ENCODE data around the gene FITM2. TPM values are rescaled to one million over a fixed set of nuclear protein-coding genes. Genes with fewer than 3 reads are reported as not detected.

FITM2 gene
- total RNA-seq, 1 experiment from 2014 or later = 7.2 TPM

DNA sequence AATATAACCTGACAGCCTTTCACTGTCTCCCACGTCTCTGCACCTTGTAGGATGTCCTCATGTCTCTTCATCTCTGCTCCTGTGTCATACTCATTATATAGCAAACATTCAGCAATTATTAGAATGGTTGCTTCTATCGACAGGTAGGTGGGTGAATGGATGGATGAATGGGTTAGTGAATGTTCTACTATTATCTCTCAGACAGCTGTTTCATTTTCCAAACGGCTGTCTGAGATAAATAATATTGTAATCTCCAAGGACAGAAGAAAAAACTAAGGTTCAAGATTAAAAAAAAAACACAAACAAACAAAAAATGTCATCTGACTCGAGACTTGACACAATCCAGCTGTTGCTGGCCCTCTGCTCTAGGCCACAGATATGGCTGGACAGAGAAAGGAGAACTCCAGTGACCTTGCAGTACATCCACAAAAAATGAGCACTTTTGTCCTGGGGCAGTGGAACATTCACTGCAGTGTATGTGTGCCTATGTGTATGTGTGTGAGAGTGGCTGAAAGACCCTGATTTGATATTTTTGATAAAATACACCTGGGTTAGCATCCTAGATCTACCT lies 46.6 kb upstream of the FITM2 start:
- TF ChIP-seq, protein P1, sequence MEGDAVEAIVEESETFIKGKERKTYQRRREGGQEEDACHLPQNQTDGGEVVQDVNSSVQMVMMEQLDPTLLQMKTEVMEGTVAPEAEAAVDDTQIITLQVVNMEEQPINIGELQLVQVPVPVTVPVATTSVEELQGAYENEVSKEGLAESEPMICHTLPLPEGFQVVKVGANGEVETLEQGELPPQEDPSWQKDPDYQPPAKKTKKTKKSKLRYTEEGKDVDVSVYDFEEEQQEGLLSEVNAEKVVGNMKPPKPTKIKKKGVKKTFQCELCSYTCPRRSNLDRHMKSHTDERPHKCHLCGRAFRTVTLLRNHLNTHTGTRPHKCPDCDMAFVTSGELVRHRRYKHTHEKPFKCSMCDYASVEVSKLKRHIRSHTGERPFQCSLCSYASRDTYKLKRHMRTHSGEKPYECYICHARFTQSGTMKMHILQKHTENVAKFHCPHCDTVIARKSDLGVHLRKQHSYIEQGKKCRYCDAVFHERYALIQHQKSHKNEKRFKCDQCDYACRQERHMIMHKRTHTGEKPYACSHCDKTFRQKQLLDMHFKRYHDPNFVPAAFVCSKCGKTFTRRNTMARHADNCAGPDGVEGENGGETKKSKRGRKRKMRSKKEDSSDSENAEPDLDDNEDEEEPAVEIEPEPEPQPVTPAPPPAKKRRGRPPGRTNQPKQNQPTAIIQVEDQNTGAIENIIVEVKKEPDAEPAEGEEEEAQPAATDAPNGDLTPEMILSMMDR (IDR thresholded peaks at IDR 0.05; ENCODE audit: unreplicated experiment) = no peak
- intact Hi-C loops (cut with micrococcal nuclease) = no loop called here

DNA sequence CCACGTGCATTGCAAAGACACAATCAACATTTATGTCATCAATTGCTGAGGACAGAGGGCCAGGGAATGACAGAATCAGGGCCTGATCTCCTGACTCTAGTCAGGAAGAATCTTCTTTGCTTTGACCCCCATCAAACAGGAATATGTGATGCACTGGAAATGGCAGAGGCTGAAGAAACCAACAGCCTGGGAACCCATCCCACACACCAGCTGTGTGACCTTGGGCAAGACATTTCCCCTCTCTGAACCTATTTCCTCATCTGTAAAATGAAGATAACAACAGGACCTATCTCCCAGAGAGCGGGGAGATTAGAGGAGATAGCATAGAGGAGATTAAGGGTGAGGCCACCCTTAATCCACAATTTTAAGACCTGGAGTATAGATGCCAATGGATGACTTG lies 46.0 kb upstream of the FITM2 start:
- TF ChIP-seq, protein P1 (IDR thresholded peaks at IDR 0.05; ENCODE audit: unreplicated experiment) = no peak
- POLR2A ChIA-PET = no interaction called here
- BruUV-seq (replicated peaks) = no TSS peak

More for the DNA sequence above, 46.6 kb upstream of the FITM2 start:
- POLR2A ChIA-PET = no interaction called here
- Mint-ChIP-seq H3K4me3 (ENCODE audit: unreplicated experiment) (no peak overlapping the region), H3K4me1 (ENCODE audit: insufficient read depth, unreplicated experiment) (no peaks in the 10 kb centered on the region), H3K27me3 (ENCODE audit: insufficient read depth, unreplicated experiment) (peaks cover 23% of the 10 kb centered on the region), H3K9me3 (ENCODE audit: unreplicated experiment) (no peaks in the 10 kb centered on the region), H3K27ac (ENCODE audit: low read depth, unreplicated experiment) (no peak overlapping the region), H3K36me3 (ENCODE audit: insufficient read depth, unreplicated experiment) (no peaks in the 10 kb centered on the region)
- no TSS peak for BruUV-seq (replicated peaks)
- CTCF ChIA-PET = interaction anchor here (0.7 to 0.9 kb wide), 2 partner anchors 27 to 28 kb away, joined by 3 to 4 read pairs; no protein-coding TSS in a partner anchor
- no peak for DNase-seq (ENCODE audit: unreplicated experiment)

DNA sequence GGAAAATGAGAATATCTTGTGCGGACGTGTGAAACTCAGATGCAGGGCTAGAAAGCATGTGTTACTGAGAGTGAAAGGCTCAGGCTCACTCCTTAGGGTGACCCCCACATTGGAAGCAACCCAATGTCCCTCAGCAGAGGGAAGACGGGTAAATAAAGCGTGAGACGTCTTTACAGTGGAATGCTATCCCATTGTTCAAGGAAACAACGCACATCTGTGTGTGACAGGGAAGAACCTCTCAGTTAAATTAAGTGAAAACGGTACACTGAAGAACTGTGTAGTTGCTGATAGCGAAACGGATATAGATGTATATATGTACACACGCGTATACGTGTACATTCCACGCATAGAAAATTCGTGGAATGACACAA lies 45.3 kb upstream of the FITM2 start:
- H3K9me3 Mint-ChIP-seq (ENCODE audit: unreplicated experiment) = no peaks in the 10 kb centered on the region
- peaks cover 23% of the 10 kb centered on the region for H3K27me3 Mint-ChIP-seq (ENCODE audit: insufficient read depth, unreplicated experiment)
- CTCF ChIA-PET = interaction anchor here (0.6 to 1.1 kb wide), 3 partner anchors 139 to 385 kb away, joined by 3 read pairs; no protein-coding TSS in a partner anchor
- H3K4me3 Mint-ChIP-seq (ENCODE audit: unreplicated experiment) = no peak overlapping the region
- TF ChIP-seq, protein P1 (IDR thresholded peaks at IDR 0.05; ENCODE audit: unreplicated experiment) = no peak
- DNase-seq (ENCODE audit: unreplicated experiment) = no peak
- POLR2A ChIA-PET = no interaction called here
- no peaks in the 10 kb centered on the region for H3K4me1 Mint-ChIP-seq (ENCODE audit: insufficient read depth, unreplicated experiment)
- no peaks in the 10 kb centered on the region for H3K36me3 Mint-ChIP-seq (ENCODE audit: insufficient read depth, unreplicated experiment)
- intact Hi-C loops (cut with micrococcal nuclease) = no loop called here
- no TSS peak for BruUV-seq (replicated peaks)
- no peak overlapping the region for H3K27ac Mint-ChIP-seq (ENCODE audit: low read depth, unreplicated experiment)

More for the DNA sequence above, 46.0 kb upstream of the FITM2 start:
- H3K4me3 Mint-ChIP-seq (ENCODE audit: unreplicated experiment) = no peak overlapping the region
- no peak overlapping the region for H3K27ac Mint-ChIP-seq (ENCODE audit: low read depth, unreplicated experiment)
- no peaks in the 10 kb centered on the region for H3K36me3 Mint-ChIP-seq (ENCODE audit: insufficient read depth, unreplicated experiment)
- intact Hi-C loops (cut with micrococcal nuclease) = no loop called here
- H3K9me3 Mint-ChIP-seq (ENCODE audit: unreplicated experiment) = no peaks in the 10 kb centered on the region
- no peak for DNase-seq (ENCODE audit: unreplicated experiment)
- H3K4me1 Mint-ChIP-seq (ENCODE audit: insufficient read depth, unreplicated experiment) = no peaks in the 10 kb centered on the region
- H3K27me3 Mint-ChIP-seq (ENCODE audit: insufficient read depth, unreplicated experiment) = peaks cover 23% of the 10 kb centered on the region
- CTCF ChIA-PET = no interaction called here

DNA sequence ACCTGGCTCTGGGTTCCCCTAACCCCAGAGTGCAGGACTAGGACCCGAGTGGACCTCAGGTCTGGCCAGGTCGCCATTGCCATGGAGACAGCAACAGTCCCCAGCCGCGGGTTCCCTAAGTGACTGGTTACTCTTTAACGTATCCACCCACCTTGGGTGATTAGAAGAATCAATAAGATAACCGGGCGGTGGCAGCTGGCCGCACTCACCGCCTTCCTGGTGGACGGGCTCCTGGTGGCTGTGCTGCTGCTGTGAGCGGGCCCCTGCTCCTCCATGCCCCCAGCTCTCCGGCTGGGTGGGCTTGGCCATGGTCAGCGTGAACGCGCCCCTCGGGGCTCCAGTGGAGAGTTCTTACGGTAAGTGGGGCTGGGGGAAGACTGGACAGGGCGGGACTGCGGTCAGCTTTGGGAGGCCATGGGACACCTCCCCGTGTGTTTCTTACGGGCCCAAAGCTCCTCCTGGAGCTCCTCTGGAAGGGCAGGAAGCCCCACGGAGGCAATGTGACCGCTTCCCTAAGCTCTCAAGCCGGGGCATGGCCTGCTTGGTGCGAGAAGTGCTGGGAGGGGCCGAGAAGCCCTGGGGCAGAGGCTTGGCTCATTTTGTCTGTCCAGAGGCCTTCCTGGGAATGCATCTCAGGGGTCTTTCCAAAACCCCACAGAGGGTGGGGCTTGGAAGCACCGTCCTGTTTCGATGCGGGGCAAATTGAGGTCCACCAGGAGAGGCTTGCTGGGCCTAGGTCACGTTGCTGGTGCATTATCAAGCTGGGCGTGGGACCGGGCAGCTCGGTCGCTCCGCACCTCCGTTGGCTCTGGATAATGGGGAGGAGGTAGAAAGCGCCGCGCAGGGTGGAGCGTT lies 44.7 kb upstream of the FITM2 start, which contains the start of gene HNF4A:
TSS of gene HNF4A (plus strand) at position 202 of the 855 bp plus-strand sequence. CDS start at position 308, 106 bp downstream.
- no peak within 1 kb of the TSS for H3K4me3 Mint-ChIP-seq (ENCODE audit: unreplicated experiment)
- no peak within 1 kb of the TSS for H3K27ac Mint-ChIP-seq (ENCODE audit: low read depth, unreplicated experiment)
- no peaks in the 10 kb centered on the region for H3K4me1 Mint-ChIP-seq (ENCODE audit: insufficient read depth, unreplicated experiment)
- H3K27me3 Mint-ChIP-seq (ENCODE audit: insufficient read depth, unreplicated experiment) = peaks cover 22% of the 10 kb centered on the region
- CTCF ChIA-PET = interaction anchor here (0.6 to 1.1 kb wide), 3 partner anchors 139 to 385 kb away, joined by 3 read pairs; no protein-coding TSS in a partner anchor
- no TSS peak for BruUV-seq (replicated peaks)
- TF ChIP-seq, protein P1 (IDR thresholded peaks at IDR 0.05; ENCODE audit: unreplicated experiment) = no peak
- intact Hi-C loops (cut with micrococcal nuclease) = no loop called here
- POLR2A ChIA-PET = no interaction called here
- no peaks in the 10 kb centered on the region for H3K36me3 Mint-ChIP-seq (ENCODE audit: insufficient read depth, unreplicated experiment)
- no peaks in the 10 kb centered on the region for H3K9me3 Mint-ChIP-seq (ENCODE audit: unreplicated experiment)
- DNase-seq (ENCODE audit: unreplicated experiment) = no peak
